Tibial nerve (tissue), 4 donors: Measurements from ENCODE around the gene PTPRC. TPM values are rescaled to one million over a fixed set of nuclear protein-coding genes. Genes with fewer than 3 reads are reported as not detected.
A peak's percentile ranks its signal among the peaks of the same experiment; 100 is the strongest.
"Not testable (repeated sequence)": the region's sequence is repeated elsewhere in the genome, so short reads cannot be mapped to it uniquely, and the experiment has no call there.

Source experiments
- DNase-seq, 2 donors: peaks; one replicate each; pipeline ENCODE4 v3.0.0-alpha.2; 2019; ENCODE audit warnings: low spot score in 2 of 2
- H3K27ac ChIP-seq, 4 donors: fragments of 200-600 bp; sonication (generic) in 3 of 4; one replicate each; pipeline ENCODE4 v1.5.1; 2017 to 2019; ENCODE audit warnings: mild to moderate bottlenecking in 1 of 4
- H3K27me3 ChIP-seq, 2 donors: fragments of 200-600 bp; sonication (generic) in 1 of 2; one replicate each; pipeline versions ENCODE4 v1.5.1 to v1.6.0; 2017 to 2019
- H3K36me3 ChIP-seq, 3 donors: fragments of 200-600 bp; sonication (generic); one replicate each; pipeline ENCODE4 v1.5.1; 2018 to 2019
- H3K4me1 ChIP-seq, 4 donors: fragments of 200-600 bp; sonication (generic) in 3 of 4; one replicate each; pipeline ENCODE4 v1.5.1; 2017 to 2019
- H3K4me3 ChIP-seq, 4 donors: fragments of 200-600 bp; sonication (generic) in 3 of 4; one replicate each; pipeline ENCODE4 v1.5.1; 2017 to 2019; ENCODE audit warnings: mild to moderate bottlenecking in 1 of 4, moderate library complexity in 1 of 4
- H3K9me3 ChIP-seq, 4 donors: fragments of 200-600 bp; sonication (generic) in 3 of 4; one replicate each; pipeline ENCODE4 v1.5.1; 2017 to 2019
- EP300 ChIP-seq, 2 donors: sonication (generic); formaldehyde crosslinking; IDR thresholded peaks; one replicate each; pipeline ENCODE4 v1.6.1; 2017; ENCODE audit warnings: antibody characterized with exemption in 2 of 2, mild to moderate bottlenecking in 1 of 2
- POLR2A ChIP-seq, 2 donors: fragments of 450-650 bp; IDR thresholded peaks; one replicate each; pipeline ENCODE4 v1.6.1; 2017; ENCODE audit warnings: antibody characterized with exemption in 2 of 2, mild to moderate bottlenecking in 2 of 2, moderate library complexity in 2 of 2
- WGBS, 2 donors: methylation state at CpG; one replicate each; pipeline ENCODE4 v1.1.5; 2018; 5-methylcytosine and 5-hydroxymethylcytosine counted together
- total RNA-seq, 4 donors: library from RNA; depleted of rRNA; stranded (reverse); fragments of >200 nt; gene quantifications; one replicate each; pipeline ENCODE4 v1.1.0, GENCODE V29; 2016
- TF ChIP-seq, protein P1 (sequence below), 5 experiments: fragments of 200-600 bp in 3 of 5; fragments of 450-650 bp in 2 of 5; sonication (generic) in 3 of 5; IDR thresholded peaks; one replicate each; pipeline ENCODE4 v1.5.1; 2016 to 2019; ENCODE audit warnings: antibody characterized with exemption in 5 of 5, mild to moderate bottlenecking in 3 of 5, moderate library complexity in 2 of 5

Gene PTPRC
- total RNA-seq, 4 donors from 2014 or later, result 10.3 to 16.5 (median 13.6) TPM

DNA sequence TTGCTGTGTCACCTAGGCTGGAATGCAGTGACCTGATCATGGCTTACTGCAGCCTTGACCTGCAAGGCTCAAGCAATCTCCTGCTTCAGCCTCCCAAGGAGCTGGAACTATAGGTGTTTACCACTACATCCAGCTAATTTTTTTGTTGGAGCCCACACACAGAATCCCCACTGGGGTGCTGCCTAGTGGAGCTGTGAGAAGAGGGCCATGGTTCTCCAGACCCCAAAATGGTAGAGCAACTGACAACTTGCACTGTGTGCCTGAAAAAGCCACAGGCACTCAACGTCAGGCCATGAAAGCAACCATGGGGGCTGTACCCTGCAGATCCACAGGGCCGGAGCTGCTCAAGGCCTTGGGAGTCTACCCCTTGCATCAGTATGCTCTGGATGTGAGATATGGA is 39.1 kb upstream of the PTPRC start:
- no peaks in the 10 kb centered on the region for H3K27me3 ChIP-seq
- H3K9me3 ChIP-seq, result no peaks in the 10 kb centered on the region
- DNase-seq, result no peak
- H3K36me3 ChIP-seq, result no peaks in the 10 kb centered on the region
- peak overlapping the region in 1 of 4 donors; percentile 1 for H3K27ac ChIP-seq
- no peak overlapping the region for H3K4me3 ChIP-seq
- TF ChIP-seq, protein P1, sequence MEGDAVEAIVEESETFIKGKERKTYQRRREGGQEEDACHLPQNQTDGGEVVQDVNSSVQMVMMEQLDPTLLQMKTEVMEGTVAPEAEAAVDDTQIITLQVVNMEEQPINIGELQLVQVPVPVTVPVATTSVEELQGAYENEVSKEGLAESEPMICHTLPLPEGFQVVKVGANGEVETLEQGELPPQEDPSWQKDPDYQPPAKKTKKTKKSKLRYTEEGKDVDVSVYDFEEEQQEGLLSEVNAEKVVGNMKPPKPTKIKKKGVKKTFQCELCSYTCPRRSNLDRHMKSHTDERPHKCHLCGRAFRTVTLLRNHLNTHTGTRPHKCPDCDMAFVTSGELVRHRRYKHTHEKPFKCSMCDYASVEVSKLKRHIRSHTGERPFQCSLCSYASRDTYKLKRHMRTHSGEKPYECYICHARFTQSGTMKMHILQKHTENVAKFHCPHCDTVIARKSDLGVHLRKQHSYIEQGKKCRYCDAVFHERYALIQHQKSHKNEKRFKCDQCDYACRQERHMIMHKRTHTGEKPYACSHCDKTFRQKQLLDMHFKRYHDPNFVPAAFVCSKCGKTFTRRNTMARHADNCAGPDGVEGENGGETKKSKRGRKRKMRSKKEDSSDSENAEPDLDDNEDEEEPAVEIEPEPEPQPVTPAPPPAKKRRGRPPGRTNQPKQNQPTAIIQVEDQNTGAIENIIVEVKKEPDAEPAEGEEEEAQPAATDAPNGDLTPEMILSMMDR (IDR thresholded peaks at IDR 0.05), result no peak
- TF ChIP-seq EP300 (IDR thresholded peaks at IDR 0.05), result no peak
- TF ChIP-seq POLR2A (IDR thresholded peaks at IDR 0.05), result no peak
- 90 to 93% methylated on average over 2 of the region's 2 CpGs for WGBS, 2 donors
- no peaks in the 10 kb centered on the region for H3K4me1 ChIP-seq

GRCh38 chr1:198600906-198601305 is 37.9 kb upstream of the PTPRC start:
- WGBS, 2 donors, result 92 to 93% methylated on average over 1 of the region's 1 CpG
- DNase-seq, result no peak
- H3K4me3 ChIP-seq, result no peak overlapping the region
- H3K4me1 ChIP-seq, result no peaks in the 10 kb centered on the region
- H3K9me3 ChIP-seq, result no peaks in the 10 kb centered on the region
- H3K27ac ChIP-seq, result no peak overlapping the region
- no peak for TF ChIP-seq EP300 (IDR thresholded peaks at IDR 0.05)
- TF ChIP-seq, protein P1 (IDR thresholded peaks at IDR 0.05), result no peak
- TF ChIP-seq POLR2A (IDR thresholded peaks at IDR 0.05), result no peak
- no peaks in the 10 kb centered on the region for H3K27me3 ChIP-seq
- H3K36me3 ChIP-seq, result no peaks in the 10 kb centered on the region

- H3K9me3 ChIP-seq, H3K4me3 ChIP-seq, H3K36me3 ChIP-seq, H3K4me1 ChIP-seq, H3K27me3 ChIP-seq, DNase-seq, H3K27ac ChIP-seq: not testable (repeated sequence)
- 97 to 100% methylated on average over 1 of the region's 1 CpG for WGBS, 2 donors
Measured at GRCh38 chr1:198601310-198601709, 37.5 kb upstream of the PTPRC start.

DNA sequence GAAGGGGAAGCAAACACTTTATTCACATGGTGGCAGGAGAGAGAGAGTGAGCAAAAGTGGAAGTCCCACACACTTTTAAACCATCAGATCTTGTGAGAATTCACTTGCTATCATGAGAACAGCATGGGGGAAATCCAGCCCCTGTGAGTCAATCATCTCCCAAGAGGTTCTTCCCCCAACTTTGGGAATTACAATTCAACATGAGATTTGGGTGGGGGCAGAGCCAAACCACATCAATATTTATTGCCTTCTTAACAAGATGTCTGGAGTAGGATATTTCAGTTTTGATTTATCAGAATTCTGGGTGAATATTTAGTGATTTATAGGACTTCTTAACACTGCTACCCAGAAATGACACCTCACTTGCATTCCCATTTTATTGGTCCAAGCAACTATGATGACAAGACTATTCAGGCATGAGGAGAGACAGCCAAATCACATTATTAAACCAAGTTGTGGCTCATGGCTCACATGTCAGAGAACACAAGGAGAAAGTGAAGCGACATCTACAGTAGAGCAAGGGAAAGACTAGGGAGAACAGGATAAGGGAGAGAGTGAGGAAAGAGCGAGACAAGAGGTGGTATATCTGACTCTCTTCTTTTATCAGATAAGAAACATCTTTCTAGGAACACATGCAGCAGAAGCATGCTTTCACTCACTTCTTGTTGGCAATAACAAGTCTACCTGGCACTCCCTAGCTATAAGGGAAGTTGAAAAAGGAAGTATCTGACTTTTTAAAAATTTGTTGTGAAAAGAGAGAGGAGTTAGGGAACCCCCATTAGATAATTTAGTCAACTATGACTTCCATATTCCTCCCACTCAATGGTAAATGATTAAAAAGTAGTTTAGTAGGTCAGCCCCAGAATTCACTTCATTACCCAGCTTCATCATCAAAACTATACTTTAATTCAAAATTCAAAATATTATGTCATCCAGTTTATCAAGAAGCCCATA is 36.6 kb upstream of the PTPRC start:
- H3K27me3 ChIP-seq, result no peaks in the 10 kb centered on the region
- TF ChIP-seq EP300 (IDR thresholded peaks at IDR 0.05) (no peak), POLR2A (IDR thresholded peaks at IDR 0.05) (no peak)
- TF ChIP-seq, protein P1 (IDR thresholded peaks at IDR 0.05), result no peak
- H3K4me3 ChIP-seq, result no peak overlapping the region
- H3K9me3 ChIP-seq, result no peaks in the 10 kb centered on the region
- no peaks in the 10 kb centered on the region for H3K4me1 ChIP-seq
- no peak for DNase-seq
- 88 to 90% methylated on average over 2 of the region's 2 CpGs for WGBS, 2 donors
- no peaks in the 10 kb centered on the region for H3K36me3 ChIP-seq
- no peak overlapping the region for H3K27ac ChIP-seq

GRCh38 chr1:198604975-198605374 is 33.9 kb upstream of the PTPRC start:
- Histone ChIP-seq H3K9me3 (no peaks in the 10 kb centered on the region), H3K4me3 (no peak overlapping the region), H3K27me3 (no peaks in the 10 kb centered on the region), H3K36me3 (no peaks in the 10 kb centered on the region), H3K27ac (no peak overlapping the region), H3K4me1 (no peaks in the 10 kb centered on the region)
- no peak for TF ChIP-seq EP300 (IDR thresholded peaks at IDR 0.05)
- TF ChIP-seq, protein P1 (IDR thresholded peaks at IDR 0.05), result no peak
- no peak for TF ChIP-seq POLR2A (IDR thresholded peaks at IDR 0.05)
- WGBS, 2 donors, result 30 to 32% methylated on average over 1 of the region's 1 CpG
- no peak for DNase-seq
